HG03558 (cell line): ENCODE results near the gene NOXO1.
"Not testable (repeated sequence)": the region's sequence is repeated elsewhere in the genome, so short reads cannot be mapped to it uniquely, and the experiment has no call there.

Experiments
- ATAC-seq: cut with Tn5 transposase; IDR thresholded peaks from one replicate; pipeline ENCODE4 v1.9.1; 2021; ENCODE audit warnings: moderate number of reproducible peaks; ENCODE audit not compliant: unreplicated experiment; ENCODE audit errors: extremely low read depth

The NOXO1 gene

DNA sequence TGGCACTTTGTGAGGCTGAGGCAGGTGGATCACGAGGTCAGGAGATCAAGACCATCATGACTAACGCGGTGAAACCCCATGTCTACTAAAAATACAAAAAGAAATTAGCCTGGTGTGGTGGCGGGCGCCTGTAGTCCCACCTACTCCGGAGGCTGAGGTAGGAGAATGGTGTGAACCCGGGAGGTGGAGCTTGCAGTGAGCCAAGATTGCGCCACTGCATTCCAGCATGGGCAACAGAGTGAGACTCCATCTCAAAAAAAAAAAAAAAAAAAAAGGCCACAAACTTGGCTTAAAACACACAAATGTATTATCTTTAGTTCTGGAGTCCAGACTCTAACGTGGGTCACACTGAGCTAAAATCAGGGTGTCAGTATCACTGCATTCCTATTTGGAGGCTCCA is 30.5 kb upstream of the NOXO1 start:
- not testable (repeated sequence) for ATAC-seq

- ATAC-seq: no peak
Observed at GRCh38 chr16:2009791-2010510, 28.7 kb upstream of the NOXO1 start, which contains the start of gene ZNF598. ZNF598 (minus strand) TSS chr16:2009821.

DNA sequence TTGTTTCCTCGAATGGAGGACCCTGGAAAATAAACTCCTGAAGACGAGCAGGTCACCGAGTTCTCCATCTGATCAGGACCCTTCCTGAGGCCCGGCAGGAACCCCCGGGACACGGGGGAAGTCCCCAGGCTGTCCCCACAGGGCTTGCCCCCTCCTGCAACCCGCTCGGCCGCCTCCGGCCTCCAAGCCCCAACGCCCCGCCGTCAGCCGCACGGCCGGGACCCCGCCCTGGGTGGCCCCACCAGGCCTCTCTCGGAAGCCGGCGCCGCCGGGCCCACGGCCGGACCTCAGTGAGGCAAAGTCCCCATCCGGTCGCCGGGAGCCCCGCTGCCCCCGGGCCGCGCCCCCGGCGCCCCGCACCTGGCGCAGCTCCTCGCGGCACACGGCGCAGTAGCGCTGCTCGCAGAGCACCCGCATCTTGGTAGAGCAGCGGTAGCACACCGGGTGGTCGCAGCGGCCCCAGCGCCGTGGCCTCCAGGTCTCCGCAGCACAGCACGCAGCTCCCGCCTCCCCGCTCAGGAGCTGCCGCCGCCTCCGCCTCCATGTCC is 28.0 kb upstream of the NOXO1 start:
- ATAC-seq: no peak

GRCh38 chr16:2008631-2009163 is 27.4 kb upstream of the NOXO1 start:
- ATAC-seq: no peak

GRCh38 chr16:2008009-2008526 is 26.8 kb upstream of the NOXO1 start:
- ATAC-seq: no peak

- ATAC-seq: no peak
Observed at GRCh38 chr16:2007081-2007836, 26.0 kb upstream of the NOXO1 start.

DNA sequence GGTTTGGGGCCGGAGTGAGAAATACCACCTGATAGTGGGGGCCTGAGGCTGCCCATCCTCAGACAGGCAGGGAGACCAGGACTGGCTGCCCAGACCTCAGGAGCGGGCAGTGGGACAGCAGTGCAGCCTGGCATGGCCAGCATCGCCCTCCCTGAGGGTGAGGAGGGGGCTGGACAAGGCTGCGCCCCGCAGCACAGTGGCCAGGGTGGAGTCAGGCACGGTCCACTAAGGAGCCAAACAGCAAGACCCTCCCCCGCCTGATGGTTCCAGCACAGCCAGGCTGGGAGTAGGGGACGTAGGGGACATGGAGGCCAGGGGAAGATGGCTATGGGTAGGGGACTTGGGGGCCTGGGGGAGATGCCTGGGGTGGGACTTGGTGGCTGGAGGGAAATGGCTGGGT is 25.0 kb upstream of the NOXO1 start:
- no peak for ATAC-seq

GRCh38 chr16:2005646-2006045 is 24.4 kb upstream of the NOXO1 start:
- ATAC-seq: no peak

DNA sequence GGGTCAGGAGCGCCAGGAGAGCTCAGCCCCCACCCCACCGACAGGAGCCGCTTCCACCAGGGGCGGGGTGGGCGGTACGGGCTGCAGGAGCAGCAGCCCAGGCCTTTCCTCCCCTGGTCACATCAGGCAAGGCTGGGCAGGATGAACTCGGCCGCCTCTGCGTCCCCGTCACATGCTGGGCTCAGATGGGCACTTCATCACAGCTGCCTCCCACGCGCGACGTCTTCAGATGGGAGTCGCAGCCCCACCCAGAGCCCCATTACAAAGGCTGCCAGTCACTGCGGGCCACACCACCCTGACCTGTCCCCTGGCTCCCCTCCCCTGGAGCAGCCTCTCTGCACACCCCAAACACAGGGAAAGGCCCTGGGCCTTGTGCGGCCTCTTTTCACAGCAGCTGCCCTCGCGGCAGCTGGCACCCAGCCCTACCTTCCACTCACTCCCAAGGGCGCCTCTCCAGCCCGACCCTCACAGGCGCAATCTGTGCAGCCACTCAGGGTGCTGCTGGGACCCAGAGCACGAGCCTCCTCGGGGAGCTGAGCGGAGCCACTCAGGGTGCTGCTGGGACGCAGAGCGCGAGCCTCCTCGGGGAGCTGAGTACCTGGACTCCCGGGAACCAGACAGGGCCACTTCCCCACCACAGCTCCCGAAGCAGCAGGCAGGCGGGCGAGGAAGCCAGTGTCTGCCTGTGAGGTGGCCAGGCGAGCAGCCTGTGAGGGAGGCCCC is 23.7 kb upstream of the NOXO1 start:
- no peak for ATAC-seq

DNA sequence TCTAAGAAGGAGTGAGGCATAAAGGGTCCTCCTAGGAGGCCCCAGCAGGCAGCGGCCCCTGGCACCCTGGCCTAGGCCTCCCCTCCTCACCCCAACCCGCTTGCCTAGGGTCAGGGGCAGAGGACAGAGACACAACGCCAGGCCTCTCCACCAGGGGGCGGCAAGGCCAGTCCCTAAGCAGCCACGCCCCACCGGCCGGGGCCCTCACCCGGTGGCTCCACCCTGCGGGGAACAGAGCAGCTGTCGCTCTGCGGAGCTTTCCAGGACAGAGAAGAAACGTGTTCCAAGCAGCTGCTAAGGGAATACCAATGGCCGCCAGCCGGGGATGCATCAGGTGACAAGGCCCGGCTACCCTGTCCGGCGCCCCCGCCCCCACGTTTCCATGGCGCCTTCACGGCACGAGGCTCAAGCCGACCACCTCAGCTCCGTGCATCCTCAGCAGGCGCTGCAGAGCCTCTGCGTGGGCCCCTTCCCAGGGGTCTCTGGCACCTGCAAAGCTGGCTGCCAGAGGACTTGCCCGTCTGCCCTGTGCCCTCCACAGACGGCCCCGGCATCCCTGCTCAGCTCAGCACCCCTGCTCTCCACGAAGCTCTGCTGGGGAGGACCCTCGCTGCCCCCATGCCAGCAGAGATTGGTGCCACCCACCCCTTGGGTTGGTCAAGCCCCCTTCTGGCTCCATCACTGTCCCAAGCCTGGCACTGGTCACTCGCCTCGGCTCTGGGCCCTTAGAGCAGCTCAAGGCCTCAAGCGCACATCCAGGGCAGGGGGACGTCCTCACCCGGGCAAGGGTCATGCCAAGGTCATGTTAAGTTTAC is 22.8 kb upstream of the NOXO1 start:
- ATAC-seq: no peak

DNA sequence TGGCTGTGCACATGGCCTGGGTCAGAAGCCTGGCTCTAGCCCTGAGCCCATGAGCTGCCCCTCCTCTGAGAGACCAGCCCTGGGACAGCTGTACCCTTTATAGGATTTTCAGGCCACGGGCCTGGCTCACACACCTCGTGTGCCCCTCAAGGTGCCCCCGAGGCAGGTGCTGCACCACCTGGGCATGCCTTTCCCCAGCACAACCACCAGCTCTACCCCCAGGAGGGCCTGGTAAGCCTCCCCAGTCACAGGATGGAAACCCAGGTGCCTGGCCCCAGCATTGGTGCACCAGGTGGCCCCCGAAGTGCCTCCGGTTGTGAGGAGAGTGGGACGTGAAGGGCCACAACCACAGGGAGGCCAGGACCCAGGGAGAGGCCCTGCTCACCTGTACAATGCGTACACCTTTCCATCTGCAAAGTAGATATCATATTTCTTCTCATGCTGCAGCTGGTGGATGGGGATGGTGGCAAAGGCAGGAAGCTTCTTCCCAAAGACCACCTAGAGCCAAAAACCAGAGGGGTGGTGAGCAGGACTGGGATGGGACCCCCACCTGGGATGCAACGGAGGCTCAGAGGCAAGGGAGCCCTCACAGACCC is 22.1 kb upstream of the NOXO1 start:
- no peak for ATAC-seq

DNA sequence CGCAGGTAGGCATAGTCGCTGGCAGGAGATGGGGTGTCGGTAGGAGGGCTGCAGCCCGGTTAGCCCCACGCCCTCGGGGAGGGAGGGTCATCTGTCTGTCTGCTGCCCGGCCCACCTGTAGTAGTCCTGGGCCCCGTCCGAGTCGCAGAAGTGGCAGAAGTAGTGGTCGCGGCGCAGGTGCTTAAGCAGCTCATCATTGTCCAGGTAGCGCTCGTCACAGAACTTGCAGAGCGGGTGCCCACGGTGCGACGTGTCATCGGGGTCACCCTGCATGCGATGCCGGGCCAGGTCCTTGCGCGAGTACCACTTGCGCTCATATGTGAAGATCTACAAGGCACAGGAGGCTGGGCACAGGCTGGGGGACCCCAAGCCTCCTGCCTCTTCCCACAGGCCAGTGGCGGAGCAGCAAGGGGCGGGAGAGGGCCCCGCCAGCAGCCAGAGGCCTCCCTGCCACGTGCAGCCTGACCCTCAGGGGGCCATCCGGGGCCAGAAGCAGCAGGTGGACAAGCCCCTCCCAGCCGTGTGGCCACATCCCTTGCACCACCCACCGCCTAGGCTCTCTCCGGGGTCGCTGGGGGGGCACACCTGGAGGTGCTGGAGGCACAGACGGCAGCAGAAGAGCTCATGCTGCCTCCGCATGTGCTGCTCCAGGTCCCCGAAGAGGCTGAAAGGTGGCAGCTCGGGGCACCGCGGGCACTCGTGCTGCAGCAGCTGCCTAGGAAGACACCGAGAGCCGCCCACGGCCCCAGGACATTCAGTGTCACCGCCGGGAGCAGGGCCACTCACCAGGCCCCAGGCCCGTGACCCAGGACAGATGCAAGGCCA is 21.3 kb upstream of the NOXO1 start:
- ATAC-seq: no peak

DNA sequence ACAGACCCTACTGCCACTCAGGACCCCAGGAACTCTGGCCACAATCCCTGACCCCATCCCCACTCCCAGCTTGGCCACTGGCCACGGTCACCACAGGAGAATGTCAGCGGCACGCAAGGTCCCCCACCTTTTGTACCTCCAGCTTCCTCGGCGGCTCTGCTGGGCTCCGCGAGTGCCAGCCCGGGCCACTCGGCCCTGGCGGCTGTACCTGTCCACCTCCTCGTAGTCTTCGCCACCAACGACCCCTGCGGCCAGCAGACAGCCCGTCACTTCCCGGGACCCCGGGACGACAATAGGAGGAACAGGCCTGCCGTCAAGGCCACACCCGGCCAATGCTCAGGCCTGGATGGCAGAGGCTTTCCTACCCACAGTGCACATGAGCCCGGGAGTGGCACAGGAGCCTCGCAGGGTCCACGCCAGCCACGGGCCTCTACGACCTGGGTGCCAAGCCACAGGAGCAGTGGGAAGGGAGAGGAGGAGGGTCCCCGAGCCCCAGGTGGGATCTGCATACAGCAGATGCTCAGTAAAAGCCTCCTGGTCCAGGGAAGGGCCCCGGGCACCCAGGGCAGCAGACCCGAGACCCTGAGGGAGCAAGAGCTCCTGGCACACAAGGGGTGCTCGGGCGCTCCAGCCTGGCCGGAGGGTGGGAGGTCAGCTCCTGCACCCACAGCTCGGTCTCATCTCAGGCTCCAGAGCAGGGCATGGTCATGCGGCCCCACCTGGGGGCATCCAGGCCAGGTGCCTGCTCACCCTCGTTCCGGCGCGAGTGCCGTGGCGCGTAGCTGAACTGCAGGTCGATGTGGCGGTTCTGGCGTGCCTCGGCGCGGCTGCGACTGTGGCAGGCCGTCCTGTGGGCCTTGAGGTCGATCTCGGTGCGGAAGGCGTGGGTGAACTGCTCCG is 20.4 kb upstream of the NOXO1 start:
- no peak for ATAC-seq

DNA sequence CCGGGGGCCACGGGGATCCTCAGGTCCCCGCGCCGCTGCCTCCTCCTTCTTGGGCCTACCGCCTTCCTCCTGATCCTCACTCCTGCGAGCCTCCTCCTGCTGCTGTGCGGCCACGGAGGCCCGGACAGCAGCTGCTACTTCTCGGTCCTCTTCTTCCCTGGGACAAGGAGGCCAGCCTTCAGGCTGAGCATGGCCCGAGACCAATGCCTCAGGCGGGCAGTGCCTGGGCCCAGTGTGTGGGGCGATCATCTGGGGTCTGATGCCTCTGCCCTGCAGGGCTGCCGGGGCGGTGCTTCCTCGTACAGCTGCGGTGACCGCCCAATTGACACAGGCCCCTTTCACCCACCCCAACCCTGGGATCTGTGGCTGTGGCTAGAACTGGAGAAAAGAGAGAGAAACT is 19.8 kb upstream of the NOXO1 start:
- no peak for ATAC-seq

GRCh38 chr16:1999866-2000514 is 18.7 kb upstream of the NOXO1 start:
- ATAC-seq: no peak

- ATAC-seq: no peak
Observed at GRCh38 chr16:1998852-1999801, 17.9 kb upstream of the NOXO1 start.
